SKM-1 (cell line): ENCODE data around the gene ERICH3.
"Not testable (repeated sequence)": the region's sequence is repeated elsewhere in the genome, so short reads cannot be mapped to it uniquely, and the experiment has no call there.

ENCODE experiments used
- DNase-seq: peaks from one replicate; lab custom pipeline; 2025; ENCODE audit not compliant: unreplicated experiment; lab: John Stamatoyannopoulos, UW

ERICH3 gene

GRCh38 chr1:74679811-74680210 is 6.2 kb upstream of the ERICH3 start:
- DNase-seq = no peak

GRCh38 chr1:74677926-74678325 is 4.3 kb upstream of the ERICH3 start:
- DNase-seq = no peak

- DNase-seq = no peak
These were observed 871 bp upstream of the ERICH3 start for GRCh38 chr1:74674278-74675048.

GRCh38 chr1:74670866-74671265 is 2.7 kb downstream of the ERICH3 start:
- not testable (repeated sequence) for DNase-seq

GRCh38 chr1:74654708-74655107 is 18.9 kb downstream of the ERICH3 start:
- no peak for DNase-seq

GRCh38 chr1:74652711-74653139 is 20.9 kb downstream of the ERICH3 start:
- DNase-seq = no peak

- no peak for DNase-seq
These were observed 23.0 kb downstream of the ERICH3 start for GRCh38 chr1:74650561-74650960.

- no peak for DNase-seq
These were observed 31.7 kb downstream of the ERICH3 start for GRCh38 chr1:74641876-74642275.

- DNase-seq = no peak
These were observed 32.4 kb downstream of the ERICH3 start for GRCh38 chr1:74641161-74641560.

- DNase-seq = no peak
These were observed 36.3 kb downstream of the ERICH3 start for GRCh38 chr1:74637296-74637695.

GRCh38 chr1:74629283-74629682 is 44.3 kb downstream of the ERICH3 start:
- no peak for DNase-seq

- no peak for DNase-seq
These were observed 49.9 kb downstream of the ERICH3 start for GRCh38 chr1:74623716-74624115.

- no peak for DNase-seq
These were observed 53.4 kb downstream of the ERICH3 start for GRCh38 chr1:74620242-74620641.

- DNase-seq = no peak
These were observed 54.6 kb downstream of the ERICH3 start for GRCh38 chr1:74618974-74619373.

GRCh38 chr1:74613894-74614293 is 59.7 kb downstream of the ERICH3 start:
- no peak for DNase-seq

- no peak for DNase-seq
These were observed 61.7 kb downstream of the ERICH3 start for GRCh38 chr1:74611887-74612286.

GRCh38 chr1:74610961-74611360 is 62.6 kb downstream of the ERICH3 start:
- DNase-seq = no peak

GRCh38 chr1:74609810-74610371 is 63.7 kb downstream of the ERICH3 start:
- DNase-seq = no peak

- no peak for DNase-seq
These were observed 76.9 kb downstream of the ERICH3 start for GRCh38 chr1:74596717-74597116.

GRCh38 chr1:74593887-74594866 is 79.4 kb downstream of the ERICH3 start:
- DNase-seq = no peak

GRCh38 chr1:74592580-74593355 is 80.8 kb downstream of the ERICH3 start:
- DNase-seq = no peak
